ENCODE measurements around the gene ACO2. TPM values are rescaled to one million over a fixed set of nuclear protein-coding genes. Genes with fewer than 3 reads are reported as not detected.

The ACO2 gene
- total RNA-seq, 1 experiment from 2014 or later: 66.6 TPM

DNA sequence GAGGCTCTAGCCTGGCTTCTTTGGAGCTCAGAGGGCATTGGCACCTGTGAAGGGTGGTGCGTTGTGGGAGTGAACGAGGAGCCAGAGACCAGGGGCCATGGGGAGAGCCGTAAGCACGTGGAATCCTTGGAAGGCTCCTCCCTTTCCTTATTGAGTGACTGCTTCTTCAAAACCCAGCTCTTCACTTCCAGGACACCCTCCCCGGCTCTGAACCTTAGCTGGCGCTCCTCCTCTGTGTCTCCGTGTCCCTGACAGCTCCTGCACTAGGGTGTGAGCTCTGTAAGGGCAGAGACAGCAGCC lies 49.1 kb downstream of the ACO2 start:
- Histone ChIP-seq H3T11ph (ENCODE audit: low read length) (no peak overlapping the region), H2BK12ac (ENCODE audit: insufficient read length, low read depth, low read length) (no peak overlapping the region), H2AK5ac (ENCODE audit: insufficient read length, low read length) (no peak overlapping the region), H2BK120ac (ENCODE audit: low read depth, low read length, poor library complexity, severe bottlenecking) (no peak overlapping the region), H3K56ac (ENCODE audit: insufficient read length, low read depth, low read length) (no peak overlapping the region), H3K9ac (ENCODE audit: extremely low read depth, insufficient read length, low read length) (no peak overlapping the region), H3K14ac (ENCODE audit: insufficient read depth, low read length) (no peak overlapping the region; the same call in 1 of the 2 replicates), H3K18ac (ENCODE audit: insufficient read length, low read depth, low read length) (no peak overlapping the region), H2BK20ac (ENCODE audit: low read depth, low read length, poor library complexity, severe bottlenecking) (no peak overlapping the region), H3K79me2 (ENCODE audit: insufficient read depth, low read length) (no peaks in the 10 kb centered on the region), H3K9me3 (ENCODE audit: control insufficient read depth, low read depth, low read length) (no peaks in the 10 kb centered on the region), H4K8ac (replicated peaks; ENCODE audit: insufficient read length, low read depth, low read length) (no peak overlapping the region), H3K23me2 (ENCODE audit: insufficient read length, low read depth, low read length, poor library complexity, severe bottlenecking) (no peaks in the 10 kb centered on the region), H3K79me1 (ENCODE audit: insufficient read depth, low read depth, low read length, poor library complexity, severe bottlenecking) (no peaks in the 10 kb centered on the region), H2AFZ (ENCODE audit: low read length) (no peak overlapping the region), H4K20me1 (ENCODE audit: control insufficient read depth, insufficient read depth, insufficient read length) (no peaks in the 10 kb centered on the region), H3K4ac (ENCODE audit: low read depth, low read length) (no peak overlapping the region), H3K23ac (ENCODE audit: insufficient read length, low read depth, low read length) (no peak overlapping the region), H3K4me2 (ENCODE audit: insufficient read depth, insufficient read length, low read length) (no peak overlapping the region), H2BK5ac (ENCODE audit: insufficient read length, low read length) (no peak overlapping the region), H4K91ac (ENCODE audit: insufficient read length, low read depth, low read length) (no peak overlapping the region), H3K27ac (ENCODE audit: insufficient read length, low read depth, low read length) (no peak overlapping the region), H2BK15ac (ENCODE audit: low read depth, low read length) (peak overlapping the region; percentile 91; the same call in 1 of the 2 replicates), H3K4me1 (ENCODE audit: insufficient read depth, low read length) (peaks cover 4% of the 10 kb centered on the region; the same call in 1 of the 2 replicates), H3K27me3 (ENCODE audit: insufficient read depth, low read length) (no peaks in the 10 kb centered on the region), H4K5ac (ENCODE audit: insufficient read length, low read depth, low read length) (no peak overlapping the region)
- WGBS (ENCODE audit: extremely low coverage, insufficient read length, low lambda C conversion rate): no CpG with 5 or more reads among the region's 7 CpGs
- Mint-ChIP-seq H3K9me3 (no peaks in the 10 kb centered on the region), H3K4me3 (no peak overlapping the region), H3K36me3 (ENCODE audit: insufficient read depth in 1 of 3, low read depth in 3 of 3) (peaks cover 18 to 27% (median 27%) of the 10 kb centered on the region in 3 experiments; a peak in 6 of 7 replicates), H3K27me3 (ENCODE audit: low read depth) (no peaks in the 10 kb centered on the region), H3K4me1 (peaks cover 8% of the 10 kb centered on the region in 2 experiments), H3K27ac (peak overlapping the region in 1 of 3 experiments; percentile 48; a peak in 2 of 7 replicates)
- no peak for DNase-seq
- TF ChIP-seq, protein P1, sequence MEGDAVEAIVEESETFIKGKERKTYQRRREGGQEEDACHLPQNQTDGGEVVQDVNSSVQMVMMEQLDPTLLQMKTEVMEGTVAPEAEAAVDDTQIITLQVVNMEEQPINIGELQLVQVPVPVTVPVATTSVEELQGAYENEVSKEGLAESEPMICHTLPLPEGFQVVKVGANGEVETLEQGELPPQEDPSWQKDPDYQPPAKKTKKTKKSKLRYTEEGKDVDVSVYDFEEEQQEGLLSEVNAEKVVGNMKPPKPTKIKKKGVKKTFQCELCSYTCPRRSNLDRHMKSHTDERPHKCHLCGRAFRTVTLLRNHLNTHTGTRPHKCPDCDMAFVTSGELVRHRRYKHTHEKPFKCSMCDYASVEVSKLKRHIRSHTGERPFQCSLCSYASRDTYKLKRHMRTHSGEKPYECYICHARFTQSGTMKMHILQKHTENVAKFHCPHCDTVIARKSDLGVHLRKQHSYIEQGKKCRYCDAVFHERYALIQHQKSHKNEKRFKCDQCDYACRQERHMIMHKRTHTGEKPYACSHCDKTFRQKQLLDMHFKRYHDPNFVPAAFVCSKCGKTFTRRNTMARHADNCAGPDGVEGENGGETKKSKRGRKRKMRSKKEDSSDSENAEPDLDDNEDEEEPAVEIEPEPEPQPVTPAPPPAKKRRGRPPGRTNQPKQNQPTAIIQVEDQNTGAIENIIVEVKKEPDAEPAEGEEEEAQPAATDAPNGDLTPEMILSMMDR (conservative IDR thresholded peaks at IDR 0.05): peak; percentile 4; the same call in 1 of the 3 replicates

Measured in H9 (cell line).